Activated CD4-positive, alpha-beta T cell treated with anti-CD3 and anti-CD28 coated beads, Interleukin-2, amount 50 U/mL, for 24 hours (primary cell): ENCODE results near the gene OAS3.

Experiments used
- DNase-seq, 2 donors: peaks; one replicate each; pipeline ENCODE4 v3.0.0-alpha.2; 2020; ENCODE audit warnings: low read depth in 1 of 2, low spot score in 1 of 2

The OAS3 gene

GRCh38 chr12:112979041-112979680 is 40.9 kb downstream of the OAS3 start:
- peak in 1 of 2 donors; percentile 25 for DNase-seq

GRCh38 chr12:112980491-112981158 is 42.4 kb downstream of the OAS3 start:
- no peak for DNase-seq

- DNase-seq, result no peak
Measured at GRCh38 chr12:112985642-112986290, 47.5 kb downstream of the OAS3 start.

- no peak for DNase-seq
Measured at GRCh38 chr12:112986291-112986800, 48.1 kb downstream of the OAS3 start.

- no peak for DNase-seq
Measured at GRCh38 chr12:112987561-112987960, 49.3 kb downstream of the OAS3 start.

- DNase-seq, result peak in 1 of 2 donors; percentile 5
Measured at GRCh38 chr12:112988224-112988623, 50.0 kb downstream of the OAS3 start.

- peak in 1 of 2 donors; percentile 7 for DNase-seq
Measured at GRCh38 chr12:112988823-112989385, 50.6 kb downstream of the OAS3 start.

GRCh38 chr12:112989806-112990205 is 51.5 kb downstream of the OAS3 start:
- no peak for DNase-seq

- DNase-seq, result peak; percentile 29 to 38
Measured at GRCh38 chr12:112992541-112993398, 54.5 kb downstream of the OAS3 start.

- DNase-seq, result no peak
Measured at GRCh38 chr12:112995008-112995407, 56.7 kb downstream of the OAS3 start.

- no peak for DNase-seq
Measured at GRCh38 chr12:112996501-112996900, 58.2 kb downstream of the OAS3 start.

GRCh38 chr12:112997506-112997905 is 59.2 kb downstream of the OAS3 start:
- DNase-seq, result no peak

- no peak for DNase-seq
Measured at GRCh38 chr12:112998987-112999767, 60.9 kb downstream of the OAS3 start.

GRCh38 chr12:113000433-113000832 is 62.2 kb downstream of the OAS3 start:
- DNase-seq, result no peak

- no peak for DNase-seq
Measured at GRCh38 chr12:113002155-113002554, 63.9 kb downstream of the OAS3 start.

GRCh38 chr12:113002676-113003075 is 64.4 kb downstream of the OAS3 start:
- DNase-seq, result no peak

GRCh38 chr12:113003636-113004035 is 65.4 kb downstream of the OAS3 start:
- DNase-seq, result no peak

- DNase-seq, result no peak
Measured at GRCh38 chr12:113005762-113006161, 67.5 kb downstream of the OAS3 start.

GRCh38 chr12:113006206-113006605 is 67.9 kb downstream of the OAS3 start:
- DNase-seq, result no peak

- DNase-seq, result no peak
Measured at GRCh38 chr12:113006641-113007040, 68.4 kb downstream of the OAS3 start.
